Central memory CD4-positive, alpha-beta T cell (primary cell): ENCODE measurements around the gene CDH16.
"Not testable (repeated sequence)": the region's sequence is repeated elsewhere in the genome, so short reads cannot be mapped to it uniquely, and the experiment has no call there.

Source experiments
- DNase-seq: peaks from one replicate; pipeline ENCODE4 v3.0.0; 2022

Gene CDH16

GRCh38 chr16:66871363-66871762, 47.3 kb downstream of the CDH16 start:
- DNase-seq = not testable (repeated sequence)

- DNase-seq = no peak
Observed at GRCh38 chr16:66869424-66869823, 49.3 kb downstream of the CDH16 start.

- no peak for DNase-seq
Observed at GRCh38 chr16:66863707-66864106, 55.0 kb downstream of the CDH16 start.

GRCh38 chr16:66862023-66862520, 56.6 kb downstream of the CDH16 start:
- DNase-seq = no peak

- DNase-seq = no peak
Observed at GRCh38 chr16:66859397-66860068, 59.2 kb downstream of the CDH16 start.

- DNase-seq = no peak
Observed at GRCh38 chr16:66858740-66859396, 59.8 kb downstream of the CDH16 start.
